ENCODE data around the gene ANTXR1. TPM values are rescaled to one million over a fixed set of nuclear protein-coding genes. Genes with fewer than 3 reads are reported as not detected.
"Not testable (repeated sequence)": the region's sequence is repeated elsewhere in the genome, so short reads cannot be mapped to it uniquely, and the experiment has no call there.

The ANTXR1 gene
- total RNA-seq, 5 donors from 2014 or later (not counting 1 experiment from before 2014, with no cell fraction given), result 0.19 to 0.79 (median 0.63) TPM; not detected in 1

DNA sequence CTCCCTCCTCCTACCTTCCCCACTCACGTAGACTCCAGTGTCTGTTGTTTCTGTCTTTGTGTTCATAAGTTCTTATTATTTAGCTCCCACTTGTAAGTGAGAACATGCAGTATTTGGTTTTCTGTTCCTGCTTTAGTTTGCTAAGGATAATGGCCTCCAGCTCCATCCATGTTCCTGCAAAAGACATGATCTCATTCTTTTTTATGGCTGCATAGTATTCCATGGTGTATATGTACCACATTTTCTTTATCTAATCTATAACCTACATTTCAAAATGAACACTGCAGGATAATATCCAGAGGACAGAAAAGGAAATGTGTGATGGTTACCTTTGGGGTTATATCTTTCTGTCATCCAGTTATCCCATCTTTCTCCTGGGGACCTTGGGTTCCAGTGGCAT lies 218.0 kb downstream of the ANTXR1 start:
- H3K27ac Mint-ChIP-seq; H3K36me3 ChIP-seq (ENCODE audit: control insufficient read depth in 2 of 2, extremely low read depth in 1 of 2, insufficient read depth in 1 of 2, low read length in 1 of 2); H3K9me3 ChIP-seq; H3K27me3 ChIP-seq (replicated peaks in 1 of 2; ENCODE audit: control insufficient read depth in 2 of 2, extremely low read depth in 1 of 2, insufficient read depth in 2 of 2, low read length in 1 of 2); H3K4me1 ChIP-seq (ENCODE audit: control insufficient read depth in 1 of 2, extremely low read depth in 1 of 2, insufficient read depth in 2 of 2, low read length in 2 of 2); POLR2A ChIA-PET; H3K36me3 Mint-ChIP-seq; H3K4me1 Mint-ChIP-seq; H3K4me3 Mint-ChIP-seq; H3K4me3 ChIP-seq (ENCODE audit: control insufficient read depth in 1 of 2, extremely low read depth in 1 of 2, low read length in 1 of 2); H3K9me3 Mint-ChIP-seq; CTCF ChIA-PET; DNase-seq; H3K27ac ChIP-seq (ENCODE audit: low read length); ATAC-seq (replicated peaks in 1 of 4): not testable (repeated sequence)
- peaks cover 4 to 23% of the 10 kb centered on the region in 2 donors for H3K27me3 Mint-ChIP-seq
- no CpG with 5 or more reads among the region's 1 CpG for WGBS (ENCODE audit: insufficient coverage)

DNA sequence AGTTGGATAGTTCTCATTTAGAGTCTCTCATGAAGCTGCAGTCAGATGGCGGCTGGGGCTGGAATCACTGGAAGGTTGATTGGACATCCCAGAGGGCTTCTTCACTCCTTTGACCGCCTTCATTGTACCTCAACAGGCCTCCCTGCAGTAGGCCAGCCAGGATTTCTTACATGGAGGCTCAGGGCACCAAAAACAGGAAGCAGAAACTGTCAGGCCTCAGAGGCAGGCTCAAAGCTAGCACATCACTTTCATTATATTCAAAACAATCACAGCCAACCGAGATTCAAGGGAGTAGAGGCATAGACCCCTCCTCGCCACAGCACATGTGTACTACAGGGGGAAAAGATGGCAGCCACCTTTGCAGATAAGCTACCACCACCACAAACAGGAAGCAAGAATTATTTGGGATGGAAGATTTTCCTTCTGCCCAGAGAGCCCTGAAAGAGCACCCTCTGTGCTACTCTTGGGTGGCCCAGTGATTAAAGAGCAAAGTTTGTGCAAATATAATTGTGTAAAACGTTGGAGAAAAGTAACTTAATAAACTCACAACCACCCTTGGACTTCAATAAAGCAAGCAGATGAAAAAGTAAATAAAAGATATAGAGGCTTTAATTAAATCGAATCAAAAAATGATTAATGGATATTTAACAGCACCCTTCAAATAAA lies 218.8 kb downstream of the ANTXR1 start:
- Mint-ChIP-seq H3K4me1 (no peaks in the 10 kb centered on the region), H3K27me3 (peaks cover 4 to 19% of the 10 kb centered on the region in 2 donors), H3K4me3 (no peak overlapping the region), H3K27ac (no peak overlapping the region), H3K9me3 (peaks cover 0 to 4% (median 0%) of the 10 kb centered on the region in 3 donors), H3K36me3 (no peaks in the 10 kb centered on the region)
- Histone ChIP-seq H3K27ac (ENCODE audit: low read length) (no peak overlapping the region), H3K27me3 (replicated peaks in 1 of 2; ENCODE audit: control insufficient read depth in 2 of 2, extremely low read depth in 1 of 2, insufficient read depth in 2 of 2, low read length in 1 of 2) (peaks cover 0 to 3% of the 10 kb centered on the region in 2 experiments), H3K4me3 (ENCODE audit: control insufficient read depth in 1 of 2, extremely low read depth in 1 of 2, low read length in 1 of 2) (no peak overlapping the region), H3K4me1 (ENCODE audit: control insufficient read depth in 1 of 2, extremely low read depth in 1 of 2, insufficient read depth in 2 of 2, low read length in 2 of 2) (no peaks in the 10 kb centered on the region), H3K9me3 (no peaks in the 10 kb centered on the region), H3K36me3 (ENCODE audit: control insufficient read depth in 2 of 2, extremely low read depth in 1 of 2, insufficient read depth in 1 of 2, low read length in 1 of 2) (no peaks in the 10 kb centered on the region)
- ATAC-seq (replicated peaks in 1 of 4) (no peak), DNase-seq (no peak)
- 90% methylated on average over 2 of the region's 6 CpGs for WGBS (ENCODE audit: insufficient coverage)
- ChIA-PET POLR2A (no interaction called here), CTCF (no interaction called here)

DNA sequence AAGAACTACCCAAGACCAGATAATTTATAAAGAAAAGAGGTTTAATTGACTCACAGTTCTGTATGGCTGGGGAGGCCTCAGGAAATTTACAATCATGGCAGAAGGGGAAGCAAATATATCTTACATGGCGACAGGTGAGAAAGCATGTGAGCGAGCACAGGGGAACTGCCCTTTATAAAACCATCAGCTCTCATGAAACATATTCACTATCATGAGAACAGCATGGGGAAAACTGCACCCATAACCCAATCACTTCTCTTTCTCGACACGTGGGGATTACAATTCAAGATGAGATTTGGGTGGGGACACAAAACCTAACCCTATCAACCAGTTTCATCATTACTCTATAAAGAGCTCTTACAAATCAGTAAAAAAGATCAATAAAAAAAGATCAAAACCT lies 222.9 kb downstream of the ANTXR1 start:
- not testable (repeated sequence) for H3K9me3 Mint-ChIP-seq; DNase-seq; H3K4me1 ChIP-seq (ENCODE audit: control insufficient read depth in 1 of 2, extremely low read depth in 1 of 2, insufficient read depth in 2 of 2, low read length in 2 of 2); ATAC-seq (replicated peaks in 1 of 4); H3K4me3 Mint-ChIP-seq; H3K27ac Mint-ChIP-seq; H3K36me3 Mint-ChIP-seq; H3K27ac ChIP-seq (ENCODE audit: low read length); H3K9me3 ChIP-seq; H3K27me3 ChIP-seq (replicated peaks in 1 of 2; ENCODE audit: control insufficient read depth in 2 of 2, extremely low read depth in 1 of 2, insufficient read depth in 2 of 2, low read length in 1 of 2); H3K36me3 ChIP-seq (ENCODE audit: control insufficient read depth in 2 of 2, extremely low read depth in 1 of 2, insufficient read depth in 1 of 2, low read length in 1 of 2); H3K4me3 ChIP-seq (ENCODE audit: control insufficient read depth in 1 of 2, extremely low read depth in 1 of 2, low read length in 1 of 2); H3K4me1 Mint-ChIP-seq
- no CpG with 5 or more reads among the region's 4 CpGs for WGBS (ENCODE audit: insufficient coverage)
- POLR2A ChIA-PET, result interaction anchor here in 1 of 2 donors (0.7 kb wide), 1 partner anchor 1497 kb away, joined by 13 read pairs; no protein-coding TSS in a partner anchor
- peaks cover 7 to 10% of the 10 kb centered on the region in 2 donors for H3K27me3 Mint-ChIP-seq
- CTCF ChIA-PET, result interaction anchor here in 1 of 2 donors (0.6 kb wide), 1 partner anchor 136 kb away, joined by 3 read pairs; no protein-coding TSS in a partner anchor

DNA sequence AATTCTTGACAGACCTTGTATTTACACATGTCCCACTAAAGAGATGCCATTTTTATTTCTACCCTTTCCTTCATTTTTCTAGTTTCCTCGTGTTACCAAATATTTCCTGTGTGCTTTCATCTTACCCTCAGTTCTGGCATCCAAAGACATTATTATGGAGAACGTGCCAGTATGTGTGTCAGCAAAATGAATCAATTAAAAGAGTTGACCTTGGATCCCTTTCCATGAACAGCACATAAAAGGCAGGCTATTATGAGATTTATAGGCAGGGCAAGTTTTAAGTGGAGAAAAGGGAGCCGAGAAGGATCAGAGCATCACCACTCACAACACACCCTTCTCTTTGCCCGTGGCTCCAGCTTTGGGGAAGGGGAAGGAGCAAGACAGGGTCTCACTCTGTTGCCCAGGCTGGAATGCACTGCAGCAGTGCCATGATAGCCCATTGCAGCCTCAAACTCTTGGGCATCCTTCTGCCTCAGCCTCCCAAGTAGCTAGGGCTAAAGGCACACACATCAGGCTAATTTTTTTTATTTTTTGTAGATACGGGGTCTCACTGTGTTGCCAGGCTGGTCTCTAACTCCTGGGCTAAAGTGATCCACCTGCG lies 224.2 kb downstream of the ANTXR1 start:
- Histone ChIP-seq H3K27ac (ENCODE audit: low read length) (no peak overlapping the region), H3K36me3 (ENCODE audit: control insufficient read depth in 2 of 2, extremely low read depth in 1 of 2, insufficient read depth in 1 of 2, low read length in 1 of 2) (no peaks in the 10 kb centered on the region), H3K9me3 (no peaks in the 10 kb centered on the region), H3K27me3 (replicated peaks in 1 of 2; ENCODE audit: control insufficient read depth in 2 of 2, extremely low read depth in 1 of 2, insufficient read depth in 2 of 2, low read length in 1 of 2) (peaks cover 0 to 4% of the 10 kb centered on the region in 2 experiments), H3K4me1 (ENCODE audit: control insufficient read depth in 1 of 2, extremely low read depth in 1 of 2, insufficient read depth in 2 of 2, low read length in 2 of 2) (no peaks in the 10 kb centered on the region), H3K4me3 (ENCODE audit: control insufficient read depth in 1 of 2, extremely low read depth in 1 of 2, low read length in 1 of 2) (no peak overlapping the region)
- ChIA-PET POLR2A (no interaction called here), CTCF (no interaction called here)
- Mint-ChIP-seq H3K9me3 (no peaks in the 10 kb centered on the region), H3K4me1 (no peaks in the 10 kb centered on the region), H3K27me3 (peaks cover 1 to 3% of the 10 kb centered on the region in 2 donors), H3K27ac (no peak overlapping the region), H3K36me3 (no peaks in the 10 kb centered on the region), H3K4me3 (no peak overlapping the region)
- no CpG with 5 or more reads among the region's 6 CpGs for WGBS (ENCODE audit: insufficient coverage)
- ATAC-seq (replicated peaks in 1 of 4) (no peak), DNase-seq (no peak)

DNA sequence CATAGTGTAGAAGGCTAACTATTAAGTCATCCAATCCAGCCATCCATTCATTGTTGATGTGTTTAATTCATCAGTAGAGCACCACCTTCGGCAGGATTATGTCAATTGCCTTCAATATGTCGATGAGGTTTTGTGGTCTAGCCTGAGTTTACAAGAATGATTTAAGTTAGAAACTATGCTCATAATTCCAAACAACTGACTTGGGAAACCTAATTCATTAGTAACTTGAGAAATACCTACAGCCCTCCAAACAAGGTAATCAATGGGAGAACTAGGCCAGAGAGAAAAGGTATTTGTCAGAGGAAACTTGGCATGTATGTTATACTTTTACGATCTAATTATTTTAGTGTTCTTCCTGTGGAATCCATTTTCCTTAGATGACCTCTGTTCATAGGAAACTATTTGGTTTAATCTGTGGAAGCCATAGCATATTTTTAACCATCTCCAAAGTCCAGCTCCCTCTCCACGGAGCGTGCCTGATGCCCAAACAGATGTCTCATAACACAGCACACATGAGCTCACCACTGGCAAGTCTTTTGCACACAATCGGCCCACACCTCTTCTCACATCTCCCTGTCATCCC lies 225.6 kb downstream of the ANTXR1 start:
- no peaks in the 10 kb centered on the region for H3K4me1 Mint-ChIP-seq
- DNase-seq (no peak), ATAC-seq (replicated peaks in 1 of 4) (no peak)
- POLR2A ChIA-PET, result no interaction called here
- H3K27me3 ChIP-seq (replicated peaks in 1 of 2; ENCODE audit: control insufficient read depth in 2 of 2, extremely low read depth in 1 of 2, insufficient read depth in 2 of 2, low read length in 1 of 2), result peaks cover 0 to 7% of the 10 kb centered on the region in 2 experiments
- no peak overlapping the region for H3K27ac ChIP-seq (ENCODE audit: low read length)
- no peaks in the 10 kb centered on the region for H3K9me3 Mint-ChIP-seq
- no peaks in the 10 kb centered on the region for H3K4me1 ChIP-seq (ENCODE audit: control insufficient read depth in 1 of 2, extremely low read depth in 1 of 2, insufficient read depth in 2 of 2, low read length in 2 of 2)
- H3K4me3 ChIP-seq (ENCODE audit: control insufficient read depth in 1 of 2, extremely low read depth in 1 of 2, low read length in 1 of 2), result no peak overlapping the region
- 68% methylated on average over 3 of the region's 6 CpGs for WGBS (ENCODE audit: insufficient coverage)
- no peak overlapping the region for H3K4me3 Mint-ChIP-seq
- no peaks in the 10 kb centered on the region for H3K36me3 Mint-ChIP-seq
- CTCF ChIA-PET, result no interaction called here
- no peaks in the 10 kb centered on the region for H3K9me3 ChIP-seq
- H3K36me3 ChIP-seq (ENCODE audit: control insufficient read depth in 2 of 2, extremely low read depth in 1 of 2, insufficient read depth in 1 of 2, low read length in 1 of 2), result no peaks in the 10 kb centered on the region
- no peak overlapping the region for H3K27ac Mint-ChIP-seq
- H3K27me3 Mint-ChIP-seq, result peaks cover 3 to 7% of the 10 kb centered on the region in 2 donors

DNA sequence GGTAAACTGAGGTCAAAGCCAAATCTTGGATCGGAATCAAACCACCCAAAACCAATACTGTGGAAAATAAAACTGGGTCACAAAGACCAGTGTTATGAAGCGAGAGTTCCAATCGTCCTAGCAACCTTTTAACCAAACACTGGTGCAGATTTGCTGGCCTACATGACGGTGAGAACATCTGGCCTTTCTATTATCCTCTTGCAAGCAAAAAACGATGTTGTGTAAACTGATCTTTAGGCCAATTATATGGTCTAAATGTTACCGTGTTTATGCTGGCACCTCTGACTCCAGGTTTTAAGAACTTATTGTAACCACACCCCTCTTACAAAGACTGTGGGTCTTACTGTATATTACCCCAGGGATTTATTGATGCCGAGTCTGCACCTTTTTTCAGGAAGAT lies 228.1 kb downstream of the ANTXR1 start:
- Mint-ChIP-seq H3K4me1 (no peaks in the 10 kb centered on the region), H3K27me3 (peaks cover 6 to 13% of the 10 kb centered on the region in 2 donors), H3K27ac (no peak overlapping the region), H3K9me3 (no peaks in the 10 kb centered on the region), H3K4me3 (no peak overlapping the region), H3K36me3 (no peaks in the 10 kb centered on the region)
- Histone ChIP-seq H3K4me3 (ENCODE audit: control insufficient read depth in 1 of 2, extremely low read depth in 1 of 2, low read length in 1 of 2) (no peak overlapping the region), H3K4me1 (ENCODE audit: control insufficient read depth in 1 of 2, extremely low read depth in 1 of 2, insufficient read depth in 2 of 2, low read length in 2 of 2) (no peaks in the 10 kb centered on the region), H3K27ac (ENCODE audit: low read length) (no peak overlapping the region), H3K27me3 (replicated peaks in 1 of 2; ENCODE audit: control insufficient read depth in 2 of 2, extremely low read depth in 1 of 2, insufficient read depth in 2 of 2, low read length in 1 of 2) (peaks cover 0 to 7% of the 10 kb centered on the region in 2 experiments), H3K9me3 (no peaks in the 10 kb centered on the region), H3K36me3 (ENCODE audit: control insufficient read depth in 2 of 2, extremely low read depth in 1 of 2, insufficient read depth in 1 of 2, low read length in 1 of 2) (no peaks in the 10 kb centered on the region)
- 91% methylated on average over 4 of the region's 7 CpGs for WGBS (ENCODE audit: insufficient coverage)
- no peak for ATAC-seq (replicated peaks in 1 of 4)
- ChIA-PET POLR2A (no interaction called here), CTCF (interaction anchor here in 1 of 2 donors (0.6 kb wide), 1 partner anchor 28 kb away, joined by 3 read pairs; no protein-coding TSS in a partner anchor)
- no peak for DNase-seq

Data from T-cell (primary cell).